T-helper 1 cell (primary cell): ENCODE results near the gene GRIN2A.

Source experiments
- DNase-seq, 5 donors: peaks; one replicate each; pipeline ENCODE4 v3.0.0-alpha.2; 2012 to 2020

The GRIN2A gene

DNA sequence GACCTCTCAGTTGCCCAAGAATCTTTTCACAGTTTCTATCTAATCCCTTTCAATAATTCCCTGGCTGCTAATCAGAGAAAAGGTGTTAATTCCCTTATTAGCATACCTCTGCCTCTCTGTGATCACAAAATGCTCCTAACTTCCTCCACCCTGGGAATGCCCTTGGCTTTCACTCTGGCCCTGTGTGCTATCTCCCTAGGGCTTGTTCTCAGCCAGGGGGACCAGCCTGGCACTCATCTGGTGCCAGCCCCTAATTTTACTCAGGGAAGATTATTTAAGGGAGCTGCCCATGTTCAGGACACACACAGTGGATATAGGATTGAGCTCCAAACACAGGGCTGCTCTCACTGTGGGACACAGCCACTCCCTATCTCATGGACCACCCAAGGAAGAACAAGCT, 225.2 kb downstream of the GRIN2A start:
- DNase-seq = no peak

DNA sequence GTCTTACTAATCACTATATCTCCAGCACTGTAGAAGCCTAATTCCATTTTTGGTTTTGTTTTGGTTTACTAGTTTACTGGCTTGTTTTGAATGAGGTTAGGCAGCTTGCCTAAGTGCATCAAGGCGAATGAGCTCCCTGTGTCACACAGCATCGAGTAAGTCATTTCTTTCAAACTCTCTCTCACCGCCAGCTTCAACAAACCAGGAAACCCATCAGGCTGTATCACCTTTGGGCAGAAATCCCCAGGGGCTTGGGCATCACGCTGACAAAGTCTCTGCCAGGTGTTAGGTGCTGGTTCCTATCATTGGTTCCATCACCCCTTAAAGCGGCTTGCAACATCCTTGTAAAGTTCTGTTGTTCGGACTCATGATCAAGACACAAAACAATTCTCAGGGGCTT, 226.6 kb downstream of the GRIN2A start:
- DNase-seq = no peak

DNA sequence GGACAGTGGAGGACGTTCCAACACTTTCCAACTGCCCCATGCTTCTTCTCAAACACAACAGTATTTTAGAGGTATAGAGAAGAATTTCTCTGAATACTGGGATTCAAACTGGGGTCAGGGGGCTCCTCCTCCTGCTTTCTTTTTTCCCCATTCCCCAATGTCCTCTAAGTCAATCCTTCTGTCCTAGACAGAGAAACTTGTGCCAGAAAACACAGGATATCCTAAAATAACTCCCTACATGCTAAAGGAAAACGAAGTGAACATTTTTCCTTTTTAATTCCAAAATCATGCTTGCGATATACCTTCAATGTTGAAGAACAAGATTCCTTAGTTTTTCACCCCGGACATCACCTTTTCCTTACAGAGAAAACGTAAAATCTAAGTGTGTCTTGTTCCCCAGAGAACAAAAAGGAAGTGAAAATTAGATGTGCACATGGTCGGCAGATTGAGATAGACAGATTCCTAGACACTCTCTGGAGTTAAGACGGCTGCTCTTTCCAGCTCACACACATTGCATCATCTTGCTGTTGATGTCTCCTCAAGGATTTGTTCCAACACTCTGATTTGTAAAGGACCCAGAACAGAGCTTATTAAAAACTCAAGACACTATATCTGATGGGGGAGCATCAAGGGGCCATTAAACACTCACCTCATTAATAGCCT, 228.2 kb downstream of the GRIN2A start:
- DNase-seq = no peak

DNA sequence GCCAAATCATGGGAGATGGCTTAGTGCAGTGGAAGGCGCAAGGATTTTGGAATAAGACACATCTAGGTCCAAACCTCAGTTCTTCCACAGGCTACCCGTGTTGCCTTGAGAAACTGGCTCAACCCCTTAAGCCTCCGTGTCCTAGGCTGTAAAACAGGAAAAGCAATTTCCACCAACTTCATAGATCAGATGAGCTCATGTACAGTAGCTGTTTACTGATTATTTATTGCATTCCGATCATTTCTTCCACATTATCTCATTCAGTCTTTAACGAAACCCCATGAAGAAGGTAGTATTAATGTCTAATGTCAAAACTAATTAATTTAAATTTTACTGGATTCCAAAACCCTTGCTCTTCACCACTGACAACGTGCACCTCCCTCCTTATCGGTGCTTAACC, 231.6 kb downstream of the GRIN2A start:
- DNase-seq = no peak

DNA sequence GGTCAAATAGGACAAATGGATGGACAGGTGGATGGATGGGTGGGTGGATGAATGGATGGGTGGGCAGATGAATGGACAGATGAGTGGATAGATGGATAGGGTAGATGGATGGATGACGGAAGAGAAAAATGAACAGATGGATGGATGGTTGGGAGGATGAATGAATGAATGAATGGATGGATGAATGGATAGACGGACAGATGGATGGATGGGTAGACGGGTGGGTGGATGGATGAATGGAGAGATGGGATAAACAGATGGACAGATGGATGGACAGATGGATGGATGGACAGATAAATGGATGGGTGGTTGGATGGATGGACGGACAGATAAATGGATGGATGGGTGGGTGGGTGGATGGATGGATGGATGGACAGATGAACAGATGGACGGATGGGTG, 232.8 kb downstream of the GRIN2A start:
- DNase-seq = no peak

DNA sequence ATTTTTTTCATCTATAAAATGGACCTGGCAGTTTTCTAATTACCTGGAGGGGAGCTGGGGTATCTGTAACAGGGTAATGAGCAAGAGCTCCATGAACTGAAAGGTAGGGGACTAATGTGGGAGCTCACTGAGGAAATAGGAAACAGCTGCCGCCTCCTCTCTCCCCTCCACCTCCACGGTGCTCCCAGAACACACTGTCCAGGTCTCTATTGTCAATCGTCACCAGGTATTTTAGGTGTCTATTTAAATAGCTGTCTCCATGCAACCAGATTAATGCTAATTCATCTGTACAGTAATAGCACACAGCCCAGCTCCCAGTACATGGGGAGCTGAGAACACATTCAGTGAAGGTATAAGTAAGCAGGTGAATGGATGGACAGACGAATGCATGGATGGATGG, 233.3 kb downstream of the GRIN2A start:
- no peak for DNase-seq

DNA sequence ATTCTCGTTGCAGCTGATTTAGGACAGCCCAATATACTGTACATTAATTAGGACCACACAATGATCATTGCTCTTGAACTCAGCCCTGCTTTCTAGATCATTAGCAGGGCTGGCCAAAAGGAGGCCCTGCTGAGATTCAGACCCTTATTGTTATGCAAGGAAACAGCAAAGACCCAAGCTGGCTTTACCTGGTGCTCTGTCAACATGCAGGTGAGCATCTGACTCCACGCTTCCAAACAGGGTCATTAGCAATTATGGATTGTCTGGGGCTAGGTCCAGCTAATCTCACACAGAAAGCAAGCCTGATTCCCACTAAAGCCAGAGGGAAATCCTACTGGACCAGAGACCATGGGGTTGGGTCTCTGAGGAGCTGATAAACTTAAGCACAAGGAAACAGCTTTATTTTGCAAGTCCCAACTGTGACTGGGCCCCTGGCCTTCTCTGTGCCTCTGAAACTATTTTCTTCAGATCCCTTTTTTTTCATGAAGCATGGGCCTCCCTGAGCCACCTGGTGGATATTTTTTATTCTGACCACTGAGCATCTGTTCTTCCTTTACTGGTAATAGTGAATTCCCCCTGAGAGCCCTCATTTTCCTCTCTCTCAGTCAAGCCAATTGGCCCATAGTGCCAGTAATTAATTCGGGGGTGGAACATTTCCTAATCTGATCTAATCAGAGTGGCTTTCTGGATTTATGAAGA, 236.1 kb downstream of the GRIN2A start:
- DNase-seq = no peak

DNA sequence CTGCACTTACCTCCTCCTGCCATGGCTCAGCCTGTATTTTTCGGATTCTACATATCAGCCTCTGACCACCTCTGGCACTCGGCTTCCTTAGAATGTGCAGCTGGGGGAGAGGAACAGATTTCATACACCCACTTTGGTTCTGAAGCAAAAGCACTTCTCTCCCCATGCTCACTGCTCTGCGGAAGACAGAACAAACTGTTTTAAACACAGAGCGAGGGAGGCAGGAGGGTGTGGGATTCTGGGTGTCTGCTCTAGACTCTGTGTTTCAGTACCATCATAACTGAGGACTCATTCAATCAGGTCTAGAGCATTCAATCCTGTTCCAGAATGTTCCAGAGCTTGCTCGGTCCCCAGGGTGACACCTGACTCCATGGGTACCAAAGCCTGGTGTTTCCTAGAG, 239.1 kb downstream of the GRIN2A start:
- no peak for DNase-seq

DNA sequence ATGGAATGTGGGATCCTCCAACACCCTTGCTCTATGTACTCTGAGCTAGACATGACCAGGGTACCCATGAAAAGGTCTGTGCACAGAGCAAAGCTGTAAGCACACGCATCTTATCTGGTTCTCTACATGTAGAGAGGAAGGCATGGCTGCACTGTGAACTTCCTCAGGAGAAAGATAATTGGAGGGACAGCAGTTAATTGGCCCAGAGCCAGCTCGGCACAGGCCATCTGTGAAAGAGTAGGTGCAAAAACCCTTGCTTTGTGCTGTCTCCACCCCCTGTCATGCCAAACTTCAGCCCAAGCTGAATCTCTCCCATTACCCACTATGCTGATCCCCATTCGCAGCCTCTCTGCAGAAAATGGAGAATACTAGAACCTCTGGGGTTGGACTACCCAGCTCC, 241.0 kb downstream of the GRIN2A start:
- no peak for DNase-seq

DNA sequence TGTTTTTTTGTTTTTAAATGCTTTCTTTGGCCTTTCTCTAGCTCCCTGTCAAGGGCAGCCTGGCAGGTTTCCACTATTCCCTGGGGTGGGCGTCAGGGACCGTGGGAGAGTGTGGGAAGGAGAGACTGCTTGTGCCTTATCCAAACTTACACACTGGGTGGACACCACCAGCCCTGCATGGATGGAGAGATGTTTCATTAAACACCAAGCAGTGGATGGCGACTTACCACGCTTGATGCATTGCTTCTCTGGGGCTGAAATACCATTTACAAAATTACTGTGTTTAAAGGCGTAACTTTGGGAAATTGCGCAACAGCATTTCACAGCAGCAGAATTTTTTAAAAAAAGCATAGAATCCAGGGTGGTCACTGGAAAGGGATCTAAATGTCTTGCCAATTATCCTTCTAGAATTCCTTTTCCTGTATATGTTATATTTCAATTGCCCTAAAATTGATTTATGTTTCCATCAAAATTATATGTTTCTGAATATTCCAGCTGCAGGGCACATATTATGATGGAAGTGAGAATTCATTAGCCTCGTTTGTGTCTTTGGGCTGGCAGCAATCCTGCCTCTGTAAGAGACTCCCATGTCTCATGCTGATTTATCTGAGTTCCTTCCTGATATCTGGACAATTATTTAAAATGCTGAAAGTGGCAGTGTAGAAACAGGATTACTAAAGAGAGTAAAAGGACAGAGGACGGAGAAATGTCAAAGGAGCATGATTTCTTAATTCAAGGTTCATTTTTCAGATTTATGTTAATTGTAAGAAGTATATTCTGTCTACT, 247.3 kb downstream of the GRIN2A start:
- DNase-seq = no peak

DNA sequence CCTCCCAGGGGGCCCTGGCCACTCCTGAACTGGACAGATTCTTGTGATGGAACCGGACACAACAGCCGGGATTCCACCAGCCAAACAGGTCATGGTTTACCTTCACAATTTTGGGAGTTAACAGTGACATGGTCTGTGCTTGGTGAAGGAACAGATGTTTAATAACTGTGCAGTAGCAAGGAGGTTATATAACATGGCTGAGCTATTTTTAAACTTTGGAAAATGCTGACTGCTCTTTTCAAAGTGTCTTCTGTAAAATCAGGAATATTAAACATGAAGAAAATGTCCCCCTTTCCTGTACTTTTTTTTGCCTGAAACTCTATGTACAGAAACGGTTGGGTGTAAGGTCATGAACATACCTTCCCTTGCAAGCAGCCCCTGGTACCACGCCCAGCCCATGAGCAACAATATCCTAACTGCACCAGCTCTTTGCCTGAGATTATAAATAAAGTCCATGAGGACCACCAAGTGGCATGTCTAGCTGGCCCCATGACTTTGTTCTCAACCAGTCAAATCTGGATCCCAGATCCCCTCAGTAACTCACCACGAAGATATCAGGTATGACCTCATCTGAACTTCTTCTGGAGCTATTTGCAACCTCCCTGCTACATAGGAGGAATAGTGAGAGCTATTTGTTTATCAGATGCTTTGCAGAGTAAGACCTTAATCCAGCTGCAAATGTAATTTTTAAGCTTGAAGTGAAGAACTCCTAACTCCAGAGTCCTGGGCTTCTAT, 249.1 kb downstream of the GRIN2A start:
- DNase-seq = no peak

DNA sequence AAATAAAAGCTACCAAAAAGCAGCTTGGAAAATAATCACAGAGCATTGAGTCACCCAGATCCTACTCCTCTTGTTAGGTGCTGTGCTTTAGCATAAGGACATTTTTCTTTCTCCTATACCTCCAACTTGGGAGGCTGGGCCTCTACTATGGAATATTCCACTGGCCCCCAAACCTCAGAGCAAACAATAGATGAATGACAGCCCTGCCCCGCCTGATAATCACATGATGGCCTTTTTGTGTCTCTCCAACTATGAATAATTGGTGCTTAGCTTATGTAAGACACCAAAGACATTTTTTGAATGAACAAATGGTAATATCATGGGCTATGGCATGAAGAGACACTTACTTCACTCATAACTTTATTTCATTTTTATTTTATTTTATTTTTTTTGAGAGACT, 250.2 kb downstream of the GRIN2A start:
- DNase-seq = no peak

DNA sequence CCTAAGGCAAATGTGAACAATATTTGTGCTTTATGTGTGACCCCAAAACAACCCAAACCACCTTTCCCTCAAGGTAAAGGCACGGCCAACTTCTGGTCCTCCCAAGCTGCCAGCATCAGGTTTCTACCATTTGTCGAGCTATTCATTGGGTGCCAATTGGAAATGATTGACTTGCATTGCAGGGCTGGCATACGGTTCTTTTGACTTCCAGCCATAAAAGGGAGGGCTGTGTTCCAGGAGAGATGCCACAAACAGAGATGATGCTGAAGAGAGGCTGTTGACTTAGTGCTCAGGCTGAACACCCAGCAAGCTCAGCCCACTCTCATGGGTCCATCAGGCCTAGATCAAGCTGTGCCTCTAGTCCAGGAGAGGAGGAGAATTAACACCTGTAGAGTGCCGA, 252.4 kb downstream of the GRIN2A start:
- no peak for DNase-seq

DNA sequence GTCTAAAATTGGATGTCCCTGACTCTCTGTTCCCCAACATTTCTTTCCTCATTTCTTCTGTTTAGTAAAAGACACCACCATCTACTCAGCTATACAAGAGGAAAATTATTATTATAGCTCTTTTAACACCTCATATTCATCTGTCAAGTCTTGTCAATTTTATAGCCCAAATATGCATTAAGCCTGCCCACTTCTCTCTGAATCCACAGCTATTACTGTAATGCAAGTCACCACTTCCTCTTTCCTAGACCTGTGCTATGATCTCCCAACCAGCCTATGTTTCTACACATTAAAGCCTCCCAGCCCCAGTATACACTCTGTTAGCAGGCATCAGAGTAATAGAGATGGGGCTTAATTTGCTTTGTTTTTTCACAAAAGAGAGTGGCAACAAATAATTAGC, 252.9 kb downstream of the GRIN2A start:
- DNase-seq = no peak

DNA sequence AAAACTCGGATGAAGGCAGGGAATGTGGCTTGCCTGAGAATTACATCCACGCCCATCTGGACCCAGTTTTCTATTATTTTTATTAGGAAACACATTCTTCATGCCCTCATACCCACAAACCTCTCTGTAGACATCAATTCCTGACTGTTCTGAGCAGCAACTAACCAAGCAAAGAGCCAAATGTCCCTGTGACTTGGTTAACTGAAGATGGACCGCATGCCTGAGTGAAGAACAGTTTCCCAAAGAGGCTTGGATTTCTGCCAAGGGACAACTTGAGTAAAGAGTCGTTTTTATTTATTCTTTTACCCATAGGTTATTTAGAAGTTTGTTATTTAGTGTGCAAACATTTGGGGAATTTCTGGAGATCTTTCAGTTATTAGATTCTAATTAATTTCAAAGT, 259.8 kb downstream of the GRIN2A start:
- DNase-seq = no peak

DNA sequence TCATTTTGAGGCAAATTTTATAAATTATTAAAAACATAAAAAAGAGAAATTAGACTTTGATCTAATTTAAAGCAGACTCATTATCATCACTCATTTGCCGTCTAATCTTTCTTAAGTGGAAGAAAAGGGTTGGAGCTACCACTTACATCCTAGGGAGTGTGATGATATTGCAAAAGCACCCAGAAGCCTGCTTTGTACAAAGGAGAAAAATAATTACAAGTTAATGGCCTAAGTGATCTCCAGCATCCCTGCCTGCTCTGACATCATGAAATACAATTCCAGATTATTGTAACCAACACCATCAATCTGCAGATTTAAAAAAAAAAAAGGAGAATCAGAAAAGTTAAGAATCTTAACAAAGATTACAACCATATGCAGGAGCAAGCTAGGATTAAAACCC, 260.2 kb downstream of the GRIN2A start:
- no peak for DNase-seq

DNA sequence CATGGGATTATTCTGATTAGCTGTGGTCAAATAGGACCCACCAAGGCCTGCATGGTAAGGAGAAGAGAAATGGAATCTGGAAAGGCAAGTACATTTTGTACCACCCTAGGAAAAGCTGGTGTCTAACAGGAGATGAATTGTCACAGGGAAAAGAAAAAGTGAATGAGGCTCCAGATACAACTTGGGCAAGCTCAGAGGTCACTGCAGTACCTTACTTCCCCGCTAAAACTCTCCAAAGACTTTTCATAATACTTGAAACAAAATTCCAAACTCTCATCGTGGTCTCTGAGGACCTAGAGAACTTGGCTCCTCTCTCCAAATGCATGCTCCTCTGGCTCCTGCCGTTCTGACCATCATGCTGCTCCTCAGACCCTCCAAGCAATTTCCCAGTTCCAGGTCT, 262.8 kb downstream of the GRIN2A start:
- DNase-seq = no peak

DNA sequence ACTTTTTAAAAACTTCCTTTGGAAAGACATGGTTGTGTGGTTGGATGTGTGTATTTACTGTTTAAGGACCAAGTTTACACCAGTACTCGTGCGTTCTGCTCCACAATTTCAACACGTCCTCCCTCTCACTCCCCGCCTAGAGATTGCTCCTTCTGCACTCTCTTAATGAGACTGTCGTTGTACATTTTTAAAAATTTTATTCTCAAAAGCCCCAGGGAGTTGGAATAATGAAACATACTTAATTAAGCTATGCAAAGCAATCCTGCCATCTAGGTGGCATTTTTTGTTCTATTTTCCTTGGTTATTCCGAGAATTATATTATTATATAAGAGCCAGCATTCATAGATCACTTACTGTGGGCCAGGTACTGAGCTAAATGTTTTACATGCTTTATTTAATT, 264.5 kb downstream of the GRIN2A start:
- DNase-seq = no peak

DNA sequence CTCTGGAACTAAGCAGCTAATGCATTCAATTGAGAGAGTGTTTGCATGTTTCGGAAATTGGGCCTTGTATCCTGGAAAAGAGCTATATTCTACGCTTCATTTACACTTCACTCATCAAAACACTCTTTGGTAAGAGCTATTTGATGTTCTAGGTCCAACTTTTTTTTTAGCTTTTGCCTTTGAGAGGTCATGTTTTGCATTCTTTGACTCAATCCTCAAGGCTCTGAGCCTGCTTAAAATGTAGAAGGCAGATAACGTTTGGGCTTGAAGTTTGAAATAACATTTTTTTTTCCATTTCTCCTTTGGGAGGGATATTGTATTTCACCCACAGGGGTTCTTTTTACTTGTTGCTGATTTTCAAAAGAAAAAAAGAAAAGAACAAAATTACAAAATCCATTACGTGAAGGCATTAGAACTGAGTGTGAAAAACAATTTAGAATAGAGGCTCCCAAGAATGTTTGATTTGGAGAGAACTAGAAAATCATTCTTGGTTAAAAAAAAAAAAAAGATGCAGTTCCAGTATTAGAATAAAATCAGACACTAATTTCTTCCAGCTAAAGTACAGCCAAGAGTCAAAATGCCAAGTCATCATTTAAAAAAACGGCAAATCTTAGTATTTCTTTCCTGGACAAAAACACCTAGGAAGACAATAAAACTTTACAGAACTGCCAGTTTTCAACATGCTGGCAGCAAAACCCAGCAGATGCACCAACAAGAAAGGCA, 268.5 kb downstream of the GRIN2A start:
- no peak for DNase-seq

DNA sequence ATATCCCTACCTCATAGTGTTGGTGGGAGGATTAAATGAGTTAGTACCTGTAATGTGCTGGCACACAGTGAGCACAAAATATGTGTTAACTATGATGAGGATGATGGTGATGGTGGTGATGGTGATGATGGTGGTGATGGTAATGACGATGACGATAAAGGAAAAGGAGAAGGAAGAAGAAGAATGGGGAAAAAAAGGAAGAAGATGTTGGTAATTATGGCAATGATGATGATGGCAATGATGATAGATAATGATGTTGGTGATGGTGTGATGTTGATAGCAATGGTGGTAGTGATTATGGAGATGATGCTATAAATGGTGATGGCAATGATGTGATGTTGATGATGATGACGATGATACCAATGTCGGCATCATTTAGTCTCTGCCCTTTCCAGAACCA, 270.2 kb downstream of the GRIN2A start:
- DNase-seq = no peak

DNA sequence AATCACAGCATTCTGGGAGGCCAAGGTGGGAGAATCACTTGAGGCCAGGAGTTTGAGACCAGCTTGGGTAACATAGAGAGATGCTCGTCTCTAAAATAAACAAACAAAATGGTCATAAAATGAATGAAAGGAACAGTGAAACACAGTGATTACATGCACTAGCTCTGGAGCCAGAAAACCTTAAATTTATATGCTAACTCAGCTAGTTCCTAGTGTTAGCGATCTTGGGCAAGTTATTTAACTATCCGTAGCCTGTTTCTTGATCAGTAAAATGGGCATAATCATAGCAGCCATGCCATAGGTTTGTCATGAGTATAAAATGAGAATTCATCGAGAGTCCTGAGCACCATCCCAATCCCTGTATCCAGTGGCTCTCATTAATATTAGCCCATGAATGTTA, 271.0 kb downstream of the GRIN2A start:
- DNase-seq = no peak

DNA sequence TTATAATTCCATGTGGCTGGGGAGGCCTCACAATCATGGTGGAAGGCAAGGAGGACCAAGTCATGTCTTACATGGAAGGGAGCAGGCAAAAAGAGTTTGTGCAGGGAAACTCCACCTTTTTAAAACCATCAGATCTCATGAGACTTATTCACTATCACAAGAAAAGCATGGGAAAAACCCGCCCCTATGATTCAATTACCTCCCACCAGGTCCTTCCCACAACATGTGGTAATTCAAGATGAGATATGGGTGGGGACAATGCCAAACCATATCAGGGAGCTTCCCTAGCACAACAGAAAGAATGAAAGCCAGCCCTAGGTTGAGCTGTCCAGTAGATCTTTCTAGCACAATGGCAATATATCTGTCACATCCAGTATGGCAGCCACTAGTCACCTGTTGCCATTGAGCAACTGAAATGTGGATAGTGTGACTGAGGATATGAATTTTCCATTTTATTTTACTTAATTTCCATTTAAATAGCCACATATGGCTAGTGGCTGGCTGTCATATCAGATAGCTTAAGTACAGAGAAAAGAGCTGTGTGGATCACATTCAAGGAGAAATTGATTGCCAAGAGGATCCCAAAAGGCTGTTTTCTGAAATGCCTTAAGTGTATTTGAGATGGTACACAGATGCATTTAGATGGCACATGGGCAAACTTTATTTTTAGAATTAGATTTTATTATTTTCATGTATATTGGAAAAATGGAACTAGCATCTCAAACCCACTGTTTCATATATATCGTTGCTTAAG, 273.0 kb downstream of the GRIN2A start:
- no peak for DNase-seq
